Type B pancreatic cell (in vitro differentiated cells): ENCODE results near the gene TTC16. TPM values are rescaled to one million over a fixed set of nuclear protein-coding genes. Genes with fewer than 3 reads are reported as not detected.
A peak's percentile ranks its signal among the peaks of the same experiment; 100 is the strongest.

Experiments
- DNase-seq: peaks from one replicate; pipeline ENCODE4 v3.0.0; 2021; ENCODE audit warnings: mixed read lengths; ENCODE audit not compliant: unreplicated experiment; ENCODE audit errors: extremely low spot score
- H3K27ac Mint-ChIP-seq: 2 replicates; pipeline ENCODE4 v1.8.0; 2021; ENCODE audit warnings: mild to moderate bottlenecking, mixed read lengths
- H3K27me3 Mint-ChIP-seq: 2 replicates; pipeline ENCODE4 v1.8.0; 2021; ENCODE audit warnings: mixed read lengths
- H3K36me3 Mint-ChIP-seq: 2 replicates; pipeline ENCODE4 v1.8.0; 2021; ENCODE audit warnings: mixed read lengths
- H3K4me1 Mint-ChIP-seq: one replicate; pipeline ENCODE4 v1.8.0; 2021; ENCODE audit warnings: mixed read lengths; ENCODE audit not compliant: unreplicated experiment
- H3K4me3 Mint-ChIP-seq: 2 replicates; pipeline ENCODE4 v1.8.0; 2021; ENCODE audit warnings: mild to moderate bottlenecking, mixed read lengths
- H3K9me3 Mint-ChIP-seq: 2 replicates; pipeline ENCODE4 v1.8.0; 2021; ENCODE audit warnings: mixed read lengths
- total RNA-seq: library from RNA; stranded (reverse); gene quantifications from 2 replicates; pipeline ENCODE4 v1.2.1, GENCODE V29; 2021; ENCODE audit warnings: low replicate concordance
- TF ChIP-seq, protein P1 (sequence below): fragments of 200-600 bp; sonication (generic); conservative IDR thresholded peaks from 2 replicates; pipeline ENCODE4 v1.5.0; 2021; ENCODE audit warnings: antibody characterized with exemption, mild to moderate bottlenecking

Gene TTC16
- total RNA-seq, 1 donor from 2014 or later = 0.10 TPM

DNA sequence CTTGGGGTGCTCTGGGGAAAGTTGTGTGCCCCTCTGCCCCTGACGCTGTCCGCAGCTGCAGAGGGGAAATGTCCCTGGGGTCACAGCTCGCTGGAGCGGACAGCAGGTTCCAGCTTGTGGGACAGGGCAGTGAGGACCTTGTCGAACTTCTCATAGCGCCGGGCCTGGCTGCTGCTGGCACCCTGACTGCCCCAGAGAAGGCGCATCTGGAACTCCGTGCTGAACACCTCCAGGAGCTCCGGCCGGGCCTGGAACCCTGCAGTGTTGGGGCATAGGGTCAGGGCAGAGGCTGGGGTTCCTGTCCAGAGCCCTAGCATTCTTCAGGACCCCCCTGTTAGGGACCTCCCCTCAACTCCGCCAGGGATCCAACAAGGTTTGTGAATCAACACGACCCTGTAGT lies 22.8 kb downstream of the TTC16 start:
- Mint-ChIP-seq H3K36me3 (no peaks in the 10 kb centered on the region), H3K4me1 (peaks cover 20% of the 10 kb centered on the region), H3K27ac (no peak overlapping the region), H3K27me3 (peaks cover 11% of the 10 kb centered on the region), H3K4me3 (no peak overlapping the region), H3K9me3 (no peaks in the 10 kb centered on the region)
- TF ChIP-seq, protein P1, sequence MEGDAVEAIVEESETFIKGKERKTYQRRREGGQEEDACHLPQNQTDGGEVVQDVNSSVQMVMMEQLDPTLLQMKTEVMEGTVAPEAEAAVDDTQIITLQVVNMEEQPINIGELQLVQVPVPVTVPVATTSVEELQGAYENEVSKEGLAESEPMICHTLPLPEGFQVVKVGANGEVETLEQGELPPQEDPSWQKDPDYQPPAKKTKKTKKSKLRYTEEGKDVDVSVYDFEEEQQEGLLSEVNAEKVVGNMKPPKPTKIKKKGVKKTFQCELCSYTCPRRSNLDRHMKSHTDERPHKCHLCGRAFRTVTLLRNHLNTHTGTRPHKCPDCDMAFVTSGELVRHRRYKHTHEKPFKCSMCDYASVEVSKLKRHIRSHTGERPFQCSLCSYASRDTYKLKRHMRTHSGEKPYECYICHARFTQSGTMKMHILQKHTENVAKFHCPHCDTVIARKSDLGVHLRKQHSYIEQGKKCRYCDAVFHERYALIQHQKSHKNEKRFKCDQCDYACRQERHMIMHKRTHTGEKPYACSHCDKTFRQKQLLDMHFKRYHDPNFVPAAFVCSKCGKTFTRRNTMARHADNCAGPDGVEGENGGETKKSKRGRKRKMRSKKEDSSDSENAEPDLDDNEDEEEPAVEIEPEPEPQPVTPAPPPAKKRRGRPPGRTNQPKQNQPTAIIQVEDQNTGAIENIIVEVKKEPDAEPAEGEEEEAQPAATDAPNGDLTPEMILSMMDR = no peak
- no peak for DNase-seq

DNA sequence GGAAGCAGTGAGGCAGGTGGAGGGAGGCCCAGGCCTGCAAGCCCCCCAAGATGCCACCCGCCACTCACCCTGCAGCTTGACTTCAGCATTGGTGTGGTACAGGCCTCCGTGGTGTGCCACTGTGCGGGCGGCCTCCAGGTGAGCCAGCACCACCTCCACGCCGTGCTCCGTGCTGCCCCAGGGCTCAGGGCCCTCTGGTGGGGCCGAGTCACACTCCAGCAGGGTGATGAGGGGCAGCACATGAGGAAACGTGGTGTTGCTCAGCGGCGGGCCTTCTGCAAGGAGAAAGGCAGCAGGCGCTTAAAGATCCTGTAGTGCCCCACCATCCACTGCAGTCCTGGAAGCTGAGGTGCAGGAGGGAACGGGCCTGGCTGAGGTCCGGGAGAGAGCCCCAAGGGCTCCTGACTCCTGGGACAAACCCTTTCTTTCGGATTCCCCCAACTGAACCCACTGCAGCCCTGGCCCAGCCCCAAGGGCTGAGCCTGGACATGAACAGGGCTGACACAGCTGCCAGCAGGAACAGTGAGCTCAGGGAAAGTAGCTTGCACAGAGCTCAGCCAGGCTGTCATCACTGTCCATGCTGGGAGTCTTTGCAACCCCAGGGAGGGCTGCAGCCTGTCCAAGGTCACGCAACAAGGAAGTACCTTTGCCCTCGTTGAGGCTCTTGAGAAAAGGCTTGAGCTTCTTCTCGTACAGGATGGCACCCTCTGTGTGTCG lies 23.9 kb downstream of the TTC16 start:
- Mint-ChIP-seq H3K27me3 (peaks cover 11% of the 10 kb centered on the region), H3K4me1 (peaks cover 15% of the 10 kb centered on the region), H3K27ac (no peak overlapping the region), H3K4me3 (no peak overlapping the region), H3K36me3 (no peaks in the 10 kb centered on the region), H3K9me3 (no peaks in the 10 kb centered on the region)
- TF ChIP-seq, protein P1 = no peak
- no peak for DNase-seq

DNA sequence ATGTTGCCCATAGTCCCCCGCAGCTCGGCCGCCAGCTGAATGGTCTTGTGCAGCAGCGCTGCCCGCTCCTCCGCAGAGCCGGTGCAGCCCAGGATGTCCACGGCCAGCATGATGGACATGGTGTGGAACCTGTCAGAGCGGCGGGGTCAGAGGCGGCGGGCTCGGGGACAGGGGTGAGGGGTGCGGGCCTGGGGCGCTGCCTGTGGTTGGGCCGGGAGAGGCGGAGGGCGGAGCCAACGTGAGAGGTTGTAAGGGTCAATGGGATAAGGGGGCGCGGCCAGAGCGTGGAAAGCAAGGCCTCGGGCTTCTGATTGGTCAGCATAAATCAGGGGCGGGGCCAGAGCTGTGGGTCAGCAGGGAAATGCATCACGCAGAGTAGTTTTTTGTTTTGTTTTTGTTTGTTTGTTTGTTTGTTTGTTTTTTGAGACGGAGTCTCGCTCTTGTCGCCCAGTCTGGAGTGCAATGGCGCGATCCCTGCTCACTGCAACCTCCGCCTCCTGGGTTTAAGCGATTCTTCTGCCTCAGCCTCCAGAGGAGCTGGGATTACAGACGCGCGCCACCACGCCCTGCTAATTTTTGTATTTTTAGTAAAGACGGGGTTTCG lies 26.1 kb downstream of the TTC16 start:
- no peak for DNase-seq
- H3K36me3 Mint-ChIP-seq = no peaks in the 10 kb centered on the region
- H3K9me3 Mint-ChIP-seq = no peaks in the 10 kb centered on the region
- H3K4me1 Mint-ChIP-seq = peaks cover 10% of the 10 kb centered on the region
- TF ChIP-seq, protein P1 = no peak
- H3K4me3 Mint-ChIP-seq = peak overlapping the region; percentile 84
- peak overlapping the region; percentile 56 for H3K27ac Mint-ChIP-seq
- peaks cover 11% of the 10 kb centered on the region for H3K27me3 Mint-ChIP-seq

DNA sequence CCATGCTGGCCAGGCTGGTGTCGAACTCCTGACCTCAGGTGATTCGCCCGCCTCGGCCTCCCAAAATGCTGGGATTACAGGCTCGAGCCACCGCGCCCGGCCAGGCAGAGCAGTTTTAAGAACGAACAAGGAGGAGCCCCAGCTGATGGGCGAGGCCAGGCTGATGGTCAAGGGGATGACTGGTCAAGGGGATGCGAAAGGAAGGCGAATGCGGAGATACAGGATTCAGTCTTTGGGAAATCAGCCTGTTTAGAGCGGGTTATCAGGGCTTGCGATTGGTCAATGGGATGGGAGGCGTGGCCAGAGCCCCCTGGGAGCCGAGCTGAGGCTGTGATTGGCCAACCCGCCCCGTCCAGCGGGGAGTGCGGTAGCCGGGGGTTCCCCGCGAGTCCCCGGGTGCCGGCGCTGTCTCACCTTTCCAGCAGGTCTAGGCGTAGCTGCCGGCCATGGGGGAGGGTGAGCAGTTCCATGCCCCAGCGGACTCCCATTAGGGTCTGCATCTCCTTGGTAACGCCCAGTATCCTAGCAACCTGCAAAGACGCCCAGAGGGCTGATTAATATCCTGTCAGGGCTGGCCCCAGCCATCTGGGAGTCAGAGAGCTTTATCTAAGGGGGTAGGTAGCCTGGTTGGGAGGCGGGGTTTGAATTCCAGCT lies 26.7 kb downstream of the TTC16 start:
- H3K9me3 Mint-ChIP-seq = no peaks in the 10 kb centered on the region
- DNase-seq = peak; percentile 83
- TF ChIP-seq, protein P1 = no peak
- no peaks in the 10 kb centered on the region for H3K36me3 Mint-ChIP-seq
- H3K27me3 Mint-ChIP-seq = peaks cover 11% of the 10 kb centered on the region
- peaks cover 10% of the 10 kb centered on the region for H3K4me1 Mint-ChIP-seq
- peak overlapping the region; percentile 56 for H3K27ac Mint-ChIP-seq
- H3K4me3 Mint-ChIP-seq = peak overlapping the region; percentile 84

DNA sequence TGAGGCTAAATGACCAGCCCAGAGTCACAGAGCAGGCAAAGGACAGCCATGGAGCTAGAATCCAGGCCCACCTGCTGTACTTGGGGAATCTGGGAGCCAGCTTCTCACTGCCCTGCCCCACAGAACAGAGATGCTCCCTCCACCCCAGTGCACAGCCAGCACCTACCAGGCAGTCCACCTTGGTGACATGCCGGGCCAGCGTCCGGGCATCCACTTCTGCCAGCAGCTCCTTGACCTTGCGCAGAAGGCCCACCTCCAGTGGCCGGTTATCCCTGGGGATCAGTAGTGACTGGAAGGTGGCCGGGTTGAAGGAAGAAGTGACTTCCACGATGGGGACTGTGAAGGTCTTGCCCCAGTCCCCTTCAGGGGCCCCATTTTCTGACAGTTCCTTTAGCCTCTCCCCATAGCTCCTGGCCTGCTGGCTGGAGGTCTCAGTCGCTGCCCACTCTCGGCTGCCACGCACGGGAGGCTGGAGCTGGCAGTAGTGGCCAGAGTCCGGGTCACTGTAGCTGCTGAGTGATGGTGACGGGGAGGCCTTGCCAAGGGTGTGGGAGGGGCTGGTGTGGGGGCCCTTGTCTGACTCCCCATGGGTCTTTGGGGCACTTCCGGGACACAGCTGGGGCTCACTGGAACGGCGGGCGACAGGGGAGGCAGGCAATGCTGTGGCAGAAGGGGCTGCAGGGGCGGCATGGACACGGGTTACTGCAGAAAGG lies 28.7 kb downstream of the TTC16 start:
- Mint-ChIP-seq H3K4me1 (peaks cover 10% of the 10 kb centered on the region), H3K9me3 (no peaks in the 10 kb centered on the region), H3K27ac (no peak overlapping the region), H3K27me3 (peaks cover 11% of the 10 kb centered on the region), H3K4me3 (no peak overlapping the region), H3K36me3 (no peaks in the 10 kb centered on the region)
- no peak for DNase-seq
- TF ChIP-seq, protein P1 = no peak
